Measurements from ENCODE around the gene NDC1.

- TF ChIP-seq CTCF (conservative IDR thresholded peaks at IDR 0.05; ENCODE audit: low read depth, low read length), result no peak
- no peak for TF ChIP-seq CEBPB (IDR thresholded peaks at IDR 0.05; ENCODE audit: low read depth, low read length)
- TF ChIP-seq BHLHE40 (IDR thresholded peaks at IDR 0.05; ENCODE audit: low read depth, low read length), result no peak
These were observed 30.5 kb upstream of the NDC1 start for GRCh38 chr1:53868565-53868964.

All from IMR-90 (cell line).